Measurements from ENCODE around the gene CD19.

- TF ChIP-seq EZH2 (IDR thresholded peaks at IDR 0.05; ENCODE audit: borderline replicate concordance, low read length) = no peak
- no peak for TF ChIP-seq CTCF (conservative IDR thresholded peaks at IDR 0.05 in 1 of 2, IDR thresholded peaks at IDR 0.05 in 1 of 2; ENCODE audit: extremely low read depth in 1 of 2, insufficient read depth in 1 of 2, low read depth in 1 of 2, low read length in 2 of 2)
These were observed 14.7 kb upstream of the CD19 start for GRCh38 chr16:28917095-28917494.
